ENCODE measurements around the gene DOK5.

The DOK5 gene

GRCh38 chr20:54535746-54536145, 60.4 kb downstream of the DOK5 start:
- H3K27ac ChIP-seq (ENCODE audit: low read depth, low read length) = no peak overlapping the region
- H3K4me1 ChIP-seq (ENCODE audit: control insufficient read depth, low read length) = no peaks in the 10 kb centered on the region
- no peaks in the 10 kb centered on the region for H3K79me2 ChIP-seq (ENCODE audit: control insufficient read depth, low read length)
- no peaks in the 10 kb centered on the region for H3K27me3 ChIP-seq (ENCODE audit: control insufficient read depth, low read length)
- H3K36me3 ChIP-seq (ENCODE audit: control insufficient read depth, low read length) = no peaks in the 10 kb centered on the region
- H3K9me3 ChIP-seq (ENCODE audit: control insufficient read depth, insufficient read depth, low read length) = no peaks in the 10 kb centered on the region
- no peaks in the 10 kb centered on the region for H4K20me1 ChIP-seq (ENCODE audit: control insufficient read depth, insufficient read depth, low read depth, low read length)
- H3K9me2 ChIP-seq (replicated peaks; ENCODE audit: control insufficient read depth, low read length) = no peaks in the 10 kb centered on the region
- H3K4me2 ChIP-seq (ENCODE audit: low read length) = no peak overlapping the region
- no peaks in the 10 kb centered on the region for H3F3A ChIP-seq (ENCODE audit: control insufficient read depth, insufficient read depth)
- TF ChIP-seq CTCF (IDR thresholded peaks at IDR 0.05; ENCODE audit: low read depth, low read length, poor library complexity, severe bottlenecking) = no peak
- H3K4me3 ChIP-seq (ENCODE audit: low read length) = no peak overlapping the region

GRCh38 chr20:54539521-54540046, 64.2 kb downstream of the DOK5 start:
- H4K20me1 ChIP-seq (ENCODE audit: control insufficient read depth, insufficient read depth, low read depth, low read length) = no peaks in the 10 kb centered on the region
- no peak overlapping the region for H3K4me3 ChIP-seq (ENCODE audit: low read length)
- H3K9me2 ChIP-seq (replicated peaks; ENCODE audit: control insufficient read depth, low read length) = no peaks in the 10 kb centered on the region
- H3F3A ChIP-seq (ENCODE audit: control insufficient read depth, insufficient read depth) = no peaks in the 10 kb centered on the region
- H3K27me3 ChIP-seq (ENCODE audit: control insufficient read depth, low read length) = no peaks in the 10 kb centered on the region
- H3K27ac ChIP-seq (ENCODE audit: low read depth, low read length) = no peak overlapping the region
- H3K4me1 ChIP-seq (ENCODE audit: control insufficient read depth, low read length) = no peaks in the 10 kb centered on the region
- H3K36me3 ChIP-seq (ENCODE audit: control insufficient read depth, low read length) = no peaks in the 10 kb centered on the region
- no peaks in the 10 kb centered on the region for H3K79me2 ChIP-seq (ENCODE audit: control insufficient read depth, low read length)
- no peak overlapping the region for H3K4me2 ChIP-seq (ENCODE audit: low read length)
- H3K9me3 ChIP-seq (ENCODE audit: control insufficient read depth, insufficient read depth, low read length) = no peaks in the 10 kb centered on the region
- TF ChIP-seq EZH2phosphoT487 (IDR thresholded peaks at IDR 0.05; ENCODE audit: borderline replicate concordance, low read length) = no peak
- no peak for TF ChIP-seq CTCF (IDR thresholded peaks at IDR 0.05; ENCODE audit: low read depth, low read length, poor library complexity, severe bottlenecking)

- no peaks in the 10 kb centered on the region for H3K27me3 ChIP-seq (ENCODE audit: control insufficient read depth, low read length)
These were observed 68.0 kb downstream of the DOK5 start for GRCh38 chr20:54543369-54543768.

More at GRCh38 chr20:54543369-54543768, 68.0 kb downstream of the DOK5 start:
- Histone ChIP-seq H3K9me2 (replicated peaks; ENCODE audit: control insufficient read depth, low read length) (no peaks in the 10 kb centered on the region), H3K27ac (ENCODE audit: low read depth, low read length) (no peak overlapping the region), H3K79me2 (ENCODE audit: control insufficient read depth, low read length) (no peaks in the 10 kb centered on the region), H3K9me3 (ENCODE audit: control insufficient read depth, insufficient read depth, low read length) (no peaks in the 10 kb centered on the region), H4K20me1 (ENCODE audit: control insufficient read depth, insufficient read depth, low read depth, low read length) (no peaks in the 10 kb centered on the region), H3K36me3 (ENCODE audit: control insufficient read depth, low read length) (no peaks in the 10 kb centered on the region), H3F3A (ENCODE audit: control insufficient read depth, insufficient read depth) (no peaks in the 10 kb centered on the region), H3K4me1 (ENCODE audit: control insufficient read depth, low read length) (no peaks in the 10 kb centered on the region), H3K4me2 (ENCODE audit: low read length) (no peak overlapping the region), H3K4me3 (ENCODE audit: low read length) (no peak overlapping the region)
- TF ChIP-seq CTCF (IDR thresholded peaks at IDR 0.05; ENCODE audit: low read depth, low read length, poor library complexity, severe bottlenecking) (no peak), EZH2phosphoT487 (IDR thresholded peaks at IDR 0.05; ENCODE audit: borderline replicate concordance, low read length) (no peak)

All from DOHH2 (cell line).